ENCODE data around the gene TRIM49.
"Not testable (repeated sequence)": the region's sequence is repeated elsewhere in the genome, so short reads cannot be mapped to it uniquely, and the experiment has no call there.

Gene TRIM49, protein sequence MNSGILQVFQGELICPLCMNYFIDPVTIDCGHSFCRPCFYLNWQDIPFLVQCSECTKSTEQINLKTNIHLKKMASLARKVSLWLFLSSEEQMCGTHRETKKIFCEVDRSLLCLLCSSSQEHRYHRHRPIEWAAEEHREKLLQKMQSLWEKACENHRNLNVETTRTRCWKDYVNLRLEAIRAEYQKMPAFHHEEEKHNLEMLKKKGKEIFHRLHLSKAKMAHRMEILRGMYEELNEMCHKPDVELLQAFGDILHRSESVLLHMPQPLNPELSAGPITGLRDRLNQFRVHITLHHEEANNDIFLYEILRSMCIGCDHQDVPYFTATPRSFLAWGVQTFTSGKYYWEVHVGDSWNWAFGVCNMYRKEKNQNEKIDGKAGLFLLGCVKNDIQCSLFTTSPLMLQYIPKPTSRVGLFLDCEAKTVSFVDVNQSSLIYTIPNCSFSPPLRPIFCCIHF

GRCh38 chr11:89808475-89808874, at the start of gene TRIM49:
Gene TRIM49, minus strand, starts transcription at chr11:89808575. Its CDS starts 4,106 bp downstream, at chr11:89804469.
- not testable (repeated sequence) for H3F3A ChIP-seq (ENCODE audit: insufficient read depth); H3K27ac ChIP-seq (ENCODE audit: low read depth, low read length); H3K4me3 ChIP-seq (ENCODE audit: insufficient read depth, low read length, poor library complexity, severe bottlenecking); H2AFZ ChIP-seq (ENCODE audit: low read depth, low read length, severe bottlenecking); H3K9ac ChIP-seq (ENCODE audit: low read length); H3K36me3 ChIP-seq (ENCODE audit: low read length); H4K20me1 ChIP-seq (ENCODE audit: low read depth, low read length); H3K27me3 ChIP-seq (ENCODE audit: low read length); H3K9me2 ChIP-seq (replicated peaks; ENCODE audit: insufficient read depth, low read length); H3K79me2 ChIP-seq (ENCODE audit: insufficient read depth, low read length); H3K9me3 ChIP-seq (ENCODE audit: insufficient read depth, low read length); H3K4me2 ChIP-seq (ENCODE audit: low read depth, low read length, poor library complexity, severe bottlenecking)

- not testable (repeated sequence) for H3K4me3 ChIP-seq (ENCODE audit: insufficient read depth, low read length, poor library complexity, severe bottlenecking); H3K36me3 ChIP-seq (ENCODE audit: low read length); H3K27ac ChIP-seq (ENCODE audit: low read depth, low read length); H3K79me2 ChIP-seq (ENCODE audit: insufficient read depth, low read length); H3K9me2 ChIP-seq (replicated peaks; ENCODE audit: insufficient read depth, low read length); H3K4me2 ChIP-seq (ENCODE audit: low read depth, low read length, poor library complexity, severe bottlenecking); H2AFZ ChIP-seq (ENCODE audit: low read depth, low read length, severe bottlenecking); H4K20me1 ChIP-seq (ENCODE audit: low read depth, low read length); H3K9ac ChIP-seq (ENCODE audit: low read length); H3K9me3 ChIP-seq (ENCODE audit: insufficient read depth, low read length); H3F3A ChIP-seq (ENCODE audit: insufficient read depth); H3K27me3 ChIP-seq (ENCODE audit: low read length)
These were observed 18.3 kb upstream of the TRIM49 start for GRCh38 chr11:89826694-89827093.

DNA sequence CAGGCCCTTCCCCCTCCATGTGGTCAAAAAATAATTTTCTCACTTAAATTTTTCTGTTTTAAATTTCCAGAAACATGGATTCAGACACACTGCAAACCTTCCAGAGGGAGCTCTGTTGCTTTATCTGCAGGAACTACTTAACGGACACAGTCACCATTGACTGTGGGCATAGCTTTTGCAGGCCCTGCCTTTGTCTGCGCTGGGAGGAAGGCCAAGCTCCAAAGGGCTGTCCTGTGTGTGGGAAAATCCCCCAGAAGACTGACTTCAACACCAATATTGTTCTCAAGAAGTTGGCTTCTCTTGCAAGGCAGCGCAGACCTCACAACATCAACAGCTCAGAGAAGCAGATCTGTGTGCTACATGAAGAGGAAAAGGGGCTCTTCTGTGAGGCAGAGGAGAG, 11.6 kb upstream of the TRIM49 start:
- not testable (repeated sequence) for H3F3A ChIP-seq (ENCODE audit: insufficient read depth); H4K20me1 ChIP-seq (ENCODE audit: low read depth, low read length); H3K27me3 ChIP-seq (ENCODE audit: low read length); H3K4me2 ChIP-seq (ENCODE audit: low read depth, low read length, poor library complexity, severe bottlenecking); H3K9me3 ChIP-seq (ENCODE audit: insufficient read depth, low read length); H3K9me2 ChIP-seq (replicated peaks; ENCODE audit: insufficient read depth, low read length); H3K79me2 ChIP-seq (ENCODE audit: insufficient read depth, low read length); H3K36me3 ChIP-seq (ENCODE audit: low read length); H3K4me3 ChIP-seq (ENCODE audit: insufficient read depth, low read length, poor library complexity, severe bottlenecking); H2AFZ ChIP-seq (ENCODE audit: low read depth, low read length, severe bottlenecking); H3K9ac ChIP-seq (ENCODE audit: low read length); H3K27ac ChIP-seq (ENCODE audit: low read depth, low read length)

- H4K20me1 ChIP-seq (ENCODE audit: low read depth, low read length); H3K4me2 ChIP-seq (ENCODE audit: low read depth, low read length, poor library complexity, severe bottlenecking); H3K9me2 ChIP-seq (replicated peaks; ENCODE audit: insufficient read depth, low read length); H3K27ac ChIP-seq (ENCODE audit: low read depth, low read length); H3K9me3 ChIP-seq (ENCODE audit: insufficient read depth, low read length); H3K9ac ChIP-seq (ENCODE audit: low read length); H3K79me2 ChIP-seq (ENCODE audit: insufficient read depth, low read length); H3K4me3 ChIP-seq (ENCODE audit: insufficient read depth, low read length, poor library complexity, severe bottlenecking); H3K36me3 ChIP-seq (ENCODE audit: low read length); H2AFZ ChIP-seq (ENCODE audit: low read depth, low read length, severe bottlenecking); H3K27me3 ChIP-seq (ENCODE audit: low read length); H3F3A ChIP-seq (ENCODE audit: insufficient read depth): not testable (repeated sequence)
These were observed 5.2 kb upstream of the TRIM49 start for GRCh38 chr11:89813535-89813934.

GRCh38 chr11:89787506-89788063, 20.8 kb downstream of the TRIM49 start:
- not testable (repeated sequence) for H3F3A ChIP-seq (ENCODE audit: insufficient read depth); H3K79me2 ChIP-seq (ENCODE audit: insufficient read depth, low read length); H3K36me3 ChIP-seq (ENCODE audit: low read length); H3K27me3 ChIP-seq (ENCODE audit: low read length); H3K9me2 ChIP-seq (replicated peaks; ENCODE audit: insufficient read depth, low read length); H2AFZ ChIP-seq (ENCODE audit: low read depth, low read length, severe bottlenecking); H3K9ac ChIP-seq (ENCODE audit: low read length); H4K20me1 ChIP-seq (ENCODE audit: low read depth, low read length); H3K27ac ChIP-seq (ENCODE audit: low read depth, low read length); H3K4me2 ChIP-seq (ENCODE audit: low read depth, low read length, poor library complexity, severe bottlenecking); H3K9me3 ChIP-seq (ENCODE audit: insufficient read depth, low read length); H3K4me3 ChIP-seq (ENCODE audit: insufficient read depth, low read length, poor library complexity, severe bottlenecking)

DNA sequence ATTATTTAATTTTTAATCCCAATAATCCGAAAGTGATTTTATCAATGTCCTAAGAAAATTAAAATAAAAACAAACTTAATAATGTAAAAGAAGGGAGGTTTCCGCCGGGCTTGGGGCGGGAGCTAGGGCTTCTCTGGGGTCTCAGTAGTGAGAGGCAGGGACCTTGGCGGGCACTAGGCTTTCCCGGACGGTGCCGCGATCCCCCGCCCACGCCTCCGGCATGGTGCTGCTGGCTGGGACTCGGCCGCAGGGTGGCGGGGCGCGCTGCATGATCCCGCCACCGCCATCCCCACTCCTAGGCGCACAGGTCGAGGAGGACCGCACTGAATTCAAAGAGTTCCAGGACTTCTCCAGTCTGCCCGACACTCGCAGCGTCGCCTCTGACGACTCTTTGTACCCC, 22.6 kb downstream of the TRIM49 start:
- not testable (repeated sequence) for H3K36me3 ChIP-seq (ENCODE audit: low read length); H3K9me3 ChIP-seq (ENCODE audit: insufficient read depth, low read length); H3K4me3 ChIP-seq (ENCODE audit: insufficient read depth, low read length, poor library complexity, severe bottlenecking); H3K4me2 ChIP-seq (ENCODE audit: low read depth, low read length, poor library complexity, severe bottlenecking); H3K9me2 ChIP-seq (replicated peaks; ENCODE audit: insufficient read depth, low read length); H3F3A ChIP-seq (ENCODE audit: insufficient read depth); H2AFZ ChIP-seq (ENCODE audit: low read depth, low read length, severe bottlenecking); H3K27ac ChIP-seq (ENCODE audit: low read depth, low read length); H3K27me3 ChIP-seq (ENCODE audit: low read length); H4K20me1 ChIP-seq (ENCODE audit: low read depth, low read length); H3K79me2 ChIP-seq (ENCODE audit: insufficient read depth, low read length); H3K9ac ChIP-seq (ENCODE audit: low read length)

- not testable (repeated sequence) for H4K20me1 ChIP-seq (ENCODE audit: low read depth, low read length); H3F3A ChIP-seq (ENCODE audit: insufficient read depth); H3K9me3 ChIP-seq (ENCODE audit: insufficient read depth, low read length); H3K4me2 ChIP-seq (ENCODE audit: low read depth, low read length, poor library complexity, severe bottlenecking); H3K9me2 ChIP-seq (replicated peaks; ENCODE audit: insufficient read depth, low read length); H3K79me2 ChIP-seq (ENCODE audit: insufficient read depth, low read length); H3K36me3 ChIP-seq (ENCODE audit: low read length); H3K9ac ChIP-seq (ENCODE audit: low read length); H3K27ac ChIP-seq (ENCODE audit: low read depth, low read length); H3K27me3 ChIP-seq (ENCODE audit: low read length); H3K4me3 ChIP-seq (ENCODE audit: insufficient read depth, low read length, poor library complexity, severe bottlenecking); H2AFZ ChIP-seq (ENCODE audit: low read depth, low read length, severe bottlenecking)
These were observed 57.6 kb downstream of the TRIM49 start for GRCh38 chr11:89750822-89751221.
